ENCODE data around the gene PFKL. TPM values are rescaled to one million over a fixed set of nuclear protein-coding genes. Genes with fewer than 3 reads are reported as not detected.

PFKL gene
- total and polyA plus RNA-seq, 2 experiments from 2014 or later: 199 to 239 TPM

GRCh38 chr21:44290327-44291077 is 9.4 kb upstream of the PFKL start:
- H2AFZ ChIP-seq: no peak overlapping the region
- DNase-seq: no peak
- 83% methylated on average over 15 to 16 of the region's 16 CpGs for WGBS, 2 experiments (ENCODE audit: low coverage in 1 of 2, low lambda C conversion rate in 2 of 2, missing lambda C conversion rate in 2 of 2)
- no peaks in the 10 kb centered on the region for H3K36me3 ChIP-seq (ENCODE audit: low read depth)
- no peaks in the 10 kb centered on the region for H4K20me1 ChIP-seq (ENCODE audit: insufficient read depth)
- H3K27me3 ChIP-seq (replicated peaks; ENCODE audit: insufficient read depth): no peaks in the 10 kb centered on the region
- in situ Hi-C loops (cut with MboI): no loop called here
- no peak overlapping the region for H3K9ac ChIP-seq
- no peak overlapping the region for H3K4me3 ChIP-seq
- no peaks in the 10 kb centered on the region for H3K9me2 ChIP-seq (ENCODE audit: insufficient read depth)
- TF ChIP-seq EZH2 (IDR thresholded peaks at IDR 0.05; ENCODE audit: insufficient read depth, poor library complexity, severe bottlenecking) (no peak), EZH2phosphoT487 (IDR thresholded peaks at IDR 0.05; ENCODE audit: insufficient read depth, low read depth) (no peak)
- H3K4me2 ChIP-seq (ENCODE audit: unreplicated experiment): no peak overlapping the region
- H3F3A ChIP-seq (ENCODE audit: insufficient read depth): no peaks in the 10 kb centered on the region
- no peaks in the 10 kb centered on the region for H3K79me2 ChIP-seq (ENCODE audit: insufficient read depth)
- no peaks in the 10 kb centered on the region for H3K4me1 ChIP-seq (ENCODE audit: insufficient read depth)
- H3K27ac ChIP-seq: no peak overlapping the region
- H3K9me3 ChIP-seq (ENCODE audit: low read depth): no peaks in the 10 kb centered on the region

- H3K4me3 ChIP-seq: no peak overlapping the region
- no peak overlapping the region for H3K4me2 ChIP-seq (ENCODE audit: unreplicated experiment)
- TF ChIP-seq EZH2 (IDR thresholded peaks at IDR 0.05; ENCODE audit: insufficient read depth, poor library complexity, severe bottlenecking) (no peak), EZH2phosphoT487 (IDR thresholded peaks at IDR 0.05; ENCODE audit: insufficient read depth, low read depth) (no peak)
- no peaks in the 10 kb centered on the region for H3K4me1 ChIP-seq (ENCODE audit: insufficient read depth)
- no peaks in the 10 kb centered on the region for H3K9me3 ChIP-seq (ENCODE audit: low read depth)
- H3K27ac ChIP-seq: no peak overlapping the region
- no peaks in the 10 kb centered on the region for H3K27me3 ChIP-seq (replicated peaks; ENCODE audit: insufficient read depth)
- H3F3A ChIP-seq (ENCODE audit: insufficient read depth): no peaks in the 10 kb centered on the region
- no peak overlapping the region for H2AFZ ChIP-seq
- in situ Hi-C loops (cut with MboI): no loop called here
- no peaks in the 10 kb centered on the region for H3K36me3 ChIP-seq (ENCODE audit: low read depth)
- WGBS, 2 experiments (ENCODE audit: low coverage in 1 of 2, low lambda C conversion rate in 2 of 2, missing lambda C conversion rate in 2 of 2): 77 to 79% methylated on average over 23 to 27 of the region's 33 CpGs
- DNase-seq: no peak
- no peak overlapping the region for H3K9ac ChIP-seq
- no peaks in the 10 kb centered on the region for H3K9me2 ChIP-seq (ENCODE audit: insufficient read depth)
- no peaks in the 10 kb centered on the region for H4K20me1 ChIP-seq (ENCODE audit: insufficient read depth)
- H3K79me2 ChIP-seq (ENCODE audit: insufficient read depth): no peaks in the 10 kb centered on the region
These were observed 8.5 kb upstream of the PFKL start for GRCh38 chr21:44291078-44291935.

- Histone ChIP-seq H3K4me3 (no peak overlapping the region), H3K79me2 (ENCODE audit: insufficient read depth) (no peaks in the 10 kb centered on the region), H3K9me3 (ENCODE audit: low read depth) (no peaks in the 10 kb centered on the region), H3K27ac (no peak overlapping the region), H3K9me2 (ENCODE audit: insufficient read depth) (no peaks in the 10 kb centered on the region), H3K9ac (no peak overlapping the region), H3F3A (ENCODE audit: insufficient read depth) (no peaks in the 10 kb centered on the region), H3K27me3 (replicated peaks; ENCODE audit: insufficient read depth) (no peaks in the 10 kb centered on the region), H3K4me2 (ENCODE audit: unreplicated experiment) (no peak overlapping the region), H4K20me1 (ENCODE audit: insufficient read depth) (no peaks in the 10 kb centered on the region), H3K4me1 (ENCODE audit: insufficient read depth) (no peaks in the 10 kb centered on the region), H3K36me3 (ENCODE audit: low read depth) (no peaks in the 10 kb centered on the region), H2AFZ (no peak overlapping the region)
- no peak for TF ChIP-seq EZH2phosphoT487 (IDR thresholded peaks at IDR 0.05; ENCODE audit: insufficient read depth, low read depth)
- no peak for TF ChIP-seq EZH2 (IDR thresholded peaks at IDR 0.05; ENCODE audit: insufficient read depth, poor library complexity, severe bottlenecking)
- 47 to 51% methylated on average over 21 to 24 of the region's 25 CpGs for WGBS, 2 experiments (ENCODE audit: low coverage in 1 of 2, low lambda C conversion rate in 2 of 2, missing lambda C conversion rate in 2 of 2)
- peak; percentile 25 for DNase-seq
- in situ Hi-C loops (cut with MboI): no loop called here
These were observed 7.7 kb upstream of the PFKL start for GRCh38 chr21:44291936-44292811.

GRCh38 chr21:44292812-44293195 is 7.0 kb upstream of the PFKL start:
- Histone ChIP-seq H3K9me2 (ENCODE audit: insufficient read depth) (no peaks in the 10 kb centered on the region), H3K36me3 (ENCODE audit: low read depth) (no peaks in the 10 kb centered on the region), H3K9me3 (ENCODE audit: low read depth) (no peaks in the 10 kb centered on the region), H3K9ac (no peak overlapping the region), H3K27ac (no peak overlapping the region), H3F3A (ENCODE audit: insufficient read depth) (no peaks in the 10 kb centered on the region), H3K4me2 (ENCODE audit: unreplicated experiment) (no peak overlapping the region), H3K4me3 (no peak overlapping the region), H4K20me1 (ENCODE audit: insufficient read depth) (no peaks in the 10 kb centered on the region), H2AFZ (no peak overlapping the region), H3K27me3 (replicated peaks; ENCODE audit: insufficient read depth) (no peaks in the 10 kb centered on the region), H3K4me1 (ENCODE audit: insufficient read depth) (no peaks in the 10 kb centered on the region), H3K79me2 (ENCODE audit: insufficient read depth) (no peaks in the 10 kb centered on the region)
- WGBS, 2 experiments (ENCODE audit: low coverage in 1 of 2, low lambda C conversion rate in 2 of 2, missing lambda C conversion rate in 2 of 2): 91 to 93% methylated on average over 14 to 15 of the region's 15 CpGs
- DNase-seq: no peak
- in situ Hi-C loops (cut with MboI): no loop called here
- TF ChIP-seq EZH2phosphoT487 (IDR thresholded peaks at IDR 0.05; ENCODE audit: insufficient read depth, low read depth): no peak
- no peak for TF ChIP-seq EZH2 (IDR thresholded peaks at IDR 0.05; ENCODE audit: insufficient read depth, poor library complexity, severe bottlenecking)
